Duodenal mucosa (tissue), 2 donors: ENCODE measurements around the gene MAN1C1.

Source experiments
- H3K27ac ChIP-seq: one replicate; pipeline ENCODE4 v1.7.0; 2013; ENCODE audit warnings: low read depth, low read length
- H3K27me3 ChIP-seq, 2 donors: one replicate each; pipeline ENCODE4 v1.7.0; 2013; ENCODE audit warnings: low read length in 2 of 2, control low read depth in 1 of 2; ENCODE audit not compliant: insufficient read depth in 2 of 2, control insufficient read depth in 1 of 2
- H3K36me3 ChIP-seq, 2 donors: one replicate each; pipeline ENCODE4 v1.7.0; 2013; ENCODE audit warnings: low read length in 2 of 2, control low read depth in 1 of 2; ENCODE audit not compliant: insufficient read depth in 2 of 2, control insufficient read depth in 1 of 2
- H3K4me1 ChIP-seq, 2 donors: one replicate each; pipeline ENCODE4 v1.7.0; 2013; ENCODE audit warnings: low read length in 2 of 2, control low read depth in 1 of 2; ENCODE audit not compliant: insufficient read depth in 2 of 2, control insufficient read depth in 1 of 2
- H3K4me3 ChIP-seq, 2 donors: one replicate each; pipeline ENCODE4 v1.7.0; 2013; ENCODE audit warnings: low read length in 2 of 2, low read depth in 1 of 2
- H3K9ac ChIP-seq, 2 donors: one replicate each; pipeline ENCODE4 v1.7.0; 2013; ENCODE audit warnings: low read length in 2 of 2, low read depth in 1 of 2
- H3K9me3 ChIP-seq, 2 donors: one replicate each; pipeline ENCODE4 v1.7.0; 2013; ENCODE audit warnings: low read length in 2 of 2, control low read depth in 1 of 2; ENCODE audit not compliant: control insufficient read depth in 1 of 2

The MAN1C1 gene

GRCh38 chr1:25814549-25815087 is 198.0 kb downstream of the MAN1C1 start:
- peaks cover 20 to 34% of the 10 kb centered on the region in 2 donors for H3K4me1 ChIP-seq
- no peaks in the 10 kb centered on the region for H3K27me3 ChIP-seq
- H3K9ac ChIP-seq = no peak overlapping the region
- no peaks in the 10 kb centered on the region for H3K9me3 ChIP-seq
- H3K36me3 ChIP-seq = peaks cover under 1 to 21% of the 10 kb centered on the region in 2 donors
- H3K4me3 ChIP-seq = no peak overlapping the region
- H3K27ac ChIP-seq = no peak overlapping the region

DNA sequence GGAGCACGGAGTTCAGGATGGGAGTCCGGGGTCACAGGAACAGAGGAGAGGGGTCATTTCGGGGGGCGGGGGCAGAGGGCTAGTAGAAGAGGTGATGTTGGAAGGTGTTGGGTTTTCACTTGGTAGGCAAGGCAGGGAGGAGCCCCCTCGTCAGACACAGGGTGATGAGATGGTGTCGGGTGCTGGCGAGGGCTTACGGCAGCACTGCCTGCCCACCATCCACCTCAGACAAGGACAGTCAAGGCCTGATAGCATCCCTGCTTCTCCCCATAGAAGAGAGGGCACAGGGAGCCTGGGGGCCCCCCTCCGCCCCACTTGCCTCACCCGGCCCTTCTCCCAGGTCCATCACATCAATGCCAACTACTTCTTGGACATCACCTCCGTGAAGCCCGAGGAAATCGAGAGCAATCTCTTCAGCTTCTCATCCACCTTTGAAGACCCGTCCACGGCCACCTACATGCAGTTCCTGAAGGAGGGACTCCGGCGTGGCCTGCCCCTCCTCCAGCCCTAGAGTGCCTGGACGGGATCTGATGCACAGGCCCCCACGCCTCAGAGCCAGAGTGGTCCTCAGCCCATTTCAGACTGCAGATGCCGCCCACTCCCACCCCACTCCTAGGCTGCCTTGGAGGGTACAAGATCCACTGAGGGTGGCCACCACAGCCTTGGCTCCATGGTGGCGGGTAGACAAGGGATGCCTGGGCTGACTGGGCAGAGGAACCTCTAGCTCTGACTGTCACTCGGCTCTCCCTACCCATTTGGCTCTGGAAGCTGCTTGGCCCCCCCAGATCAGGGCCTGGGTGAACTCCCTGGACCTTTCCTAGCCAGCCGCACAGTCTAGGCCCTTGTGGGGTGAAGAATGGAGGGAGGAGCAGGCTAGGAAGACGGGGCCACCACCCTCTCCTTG is 198.9 kb downstream of the MAN1C1 start:
- no peak overlapping the region for H3K27ac ChIP-seq
- no peak overlapping the region for H3K9ac ChIP-seq
- H3K27me3 ChIP-seq = no peaks in the 10 kb centered on the region
- H3K36me3 ChIP-seq = peaks cover 0 to 21% of the 10 kb centered on the region in 2 donors
- H3K4me1 ChIP-seq = peaks cover 20 to 29% of the 10 kb centered on the region in 2 donors
- no peaks in the 10 kb centered on the region for H3K9me3 ChIP-seq
- no peak overlapping the region for H3K4me3 ChIP-seq

DNA sequence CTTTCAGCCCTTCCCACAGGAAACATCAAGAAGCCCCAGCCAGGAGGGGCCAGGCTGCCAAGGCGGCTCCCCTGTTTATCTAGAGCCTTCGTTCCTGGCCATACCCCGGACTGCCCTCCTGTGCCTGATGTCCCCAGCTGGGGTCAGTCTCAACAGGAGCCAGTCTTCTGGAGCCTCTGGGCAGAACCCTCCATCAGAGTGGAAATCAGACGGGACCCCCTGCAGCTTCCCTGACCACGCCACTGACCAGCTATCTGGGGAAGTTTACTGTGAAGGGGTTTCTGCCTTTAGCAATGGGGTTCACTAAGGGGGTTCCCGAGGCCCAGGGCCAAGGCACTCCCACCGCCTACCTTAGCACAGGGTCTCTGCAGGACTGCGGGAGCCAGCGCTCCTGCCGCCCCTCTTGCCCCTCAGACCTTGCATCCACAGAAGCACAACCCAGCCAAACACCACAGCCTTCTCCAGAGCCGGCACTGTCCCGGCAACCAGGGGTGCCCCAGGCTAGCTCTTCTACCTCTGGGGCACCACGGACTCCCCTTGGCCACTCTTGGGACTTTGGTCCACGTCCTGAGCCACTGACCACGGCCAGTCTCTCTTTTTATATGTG is 199.6 kb downstream of the MAN1C1 start:
- Histone ChIP-seq H3K9ac (no peak overlapping the region), H3K9me3 (no peaks in the 10 kb centered on the region), H3K27ac (no peak overlapping the region), H3K36me3 (peaks cover 0 to 20% of the 10 kb centered on the region in 2 donors), H3K4me3 (no peak overlapping the region), H3K4me1 (peaks cover 25 to 29% of the 10 kb centered on the region in 2 donors), H3K27me3 (no peaks in the 10 kb centered on the region)

DNA sequence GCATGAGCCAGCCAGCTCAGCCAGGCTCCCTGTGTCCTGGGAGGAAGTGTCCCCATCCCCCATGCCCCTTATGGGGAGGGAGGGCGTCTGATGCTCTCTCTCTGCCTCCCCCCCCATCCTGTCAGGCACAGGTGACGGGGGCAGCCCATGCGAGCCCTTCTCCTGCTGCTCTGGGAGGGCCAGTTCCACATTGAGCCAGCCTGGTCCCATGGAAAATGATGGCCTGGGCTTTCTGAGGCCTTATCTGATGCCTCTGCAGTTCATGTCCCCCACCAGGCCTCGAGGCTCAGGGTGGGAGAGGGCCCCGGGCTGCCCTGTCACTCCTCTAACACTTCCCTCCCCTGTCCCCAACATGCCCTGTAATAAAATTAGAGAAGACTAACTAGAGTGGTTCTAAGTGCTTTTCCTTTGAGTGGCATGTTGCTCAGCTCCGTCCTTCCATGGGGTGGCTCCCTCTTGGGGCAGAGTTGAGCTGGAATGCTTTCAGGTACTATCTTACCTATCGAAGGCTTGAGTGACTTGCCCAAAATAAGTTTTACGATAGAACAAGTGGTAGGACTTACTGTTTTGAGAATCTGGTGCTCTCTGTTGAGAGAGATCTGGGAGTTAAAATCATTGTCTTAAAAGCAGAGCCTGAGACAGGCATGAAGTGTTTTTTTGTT is 201.4 kb downstream of the MAN1C1 start:
- peaks cover 33 to 38% of the 10 kb centered on the region in 2 donors for H3K4me1 ChIP-seq
- H3K36me3 ChIP-seq = peaks cover 0 to 15% of the 10 kb centered on the region in 2 donors
- H3K9ac ChIP-seq = peak overlapping the region; percentile 2 to 76
- peak overlapping the region; percentile 60 for H3K27ac ChIP-seq
- H3K4me3 ChIP-seq = peak overlapping the region in 1 of 2 donors; percentile 93
- no peaks in the 10 kb centered on the region for H3K9me3 ChIP-seq
- no peaks in the 10 kb centered on the region for H3K27me3 ChIP-seq

DNA sequence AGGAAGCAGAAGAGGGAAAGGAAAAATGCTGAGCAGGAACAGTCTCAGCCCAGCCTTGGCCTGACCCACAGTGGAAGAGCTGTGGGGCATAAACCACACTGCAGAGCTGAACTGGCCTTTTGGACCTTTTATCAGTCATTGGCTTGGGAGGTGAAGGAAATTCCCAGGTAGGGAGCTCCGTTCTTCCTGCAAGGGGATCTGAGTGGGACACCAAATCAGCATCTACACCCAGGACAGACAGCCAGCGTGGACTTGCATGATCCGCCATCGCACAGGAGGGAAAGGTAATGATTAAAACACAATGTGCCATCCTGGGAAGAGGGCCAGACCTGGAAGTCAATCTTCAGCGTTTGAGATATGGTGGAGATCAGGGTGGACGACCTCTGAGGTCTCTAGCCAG is 202.0 kb downstream of the MAN1C1 start:
- Histone ChIP-seq H3K27ac (peak overlapping the region; percentile 88), H3K4me1 (peaks cover 33 to 38% of the 10 kb centered on the region in 2 donors), H3K36me3 (peaks cover 0 to 15% of the 10 kb centered on the region in 2 donors), H3K4me3 (peak overlapping the region; percentile 93 to 95), H3K9ac (peak overlapping the region; percentile 76 to 86), H3K9me3 (no peaks in the 10 kb centered on the region), H3K27me3 (no peaks in the 10 kb centered on the region)

DNA sequence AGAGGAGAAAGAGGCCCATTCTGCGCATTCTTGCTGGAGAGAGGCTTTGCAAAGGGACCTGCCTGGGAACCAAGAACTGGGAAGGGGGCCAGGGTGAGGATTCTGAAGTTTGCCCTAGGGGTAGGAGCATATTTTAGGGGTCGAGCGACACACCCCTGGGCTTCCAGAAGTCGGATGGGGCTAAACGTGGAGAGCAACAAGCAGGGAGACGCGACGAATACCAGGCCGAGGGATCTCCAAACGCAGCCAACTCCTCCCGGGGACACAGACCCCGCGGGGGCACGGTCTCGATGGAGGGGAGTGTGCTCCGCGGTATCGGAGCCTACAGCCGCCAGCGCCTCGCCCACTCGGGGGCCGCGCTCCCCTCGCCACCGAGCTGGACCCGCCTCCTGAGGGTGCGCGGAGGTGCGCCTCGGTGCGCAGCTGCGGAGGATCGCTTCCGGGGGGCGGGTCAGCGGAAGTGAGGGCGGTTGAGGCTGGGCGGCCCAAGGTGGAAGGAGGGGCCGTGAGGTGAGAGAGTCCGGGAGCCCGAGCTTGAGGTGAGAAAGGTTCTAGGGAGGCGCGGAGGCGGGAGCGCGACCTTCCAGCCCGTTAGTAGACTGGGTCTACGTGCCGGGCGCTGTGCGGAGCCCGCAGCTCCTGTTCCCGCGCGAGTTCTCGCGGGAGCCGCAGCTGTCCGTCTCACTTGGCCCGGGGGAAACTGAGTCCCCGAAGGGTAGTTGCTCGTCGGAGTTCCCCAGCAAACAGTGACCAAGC is 203.1 kb downstream of the MAN1C1 start, which contains the start of gene MTFR1L:
TSS of gene MTFR1L (plus strand) at position 464 of the 756 bp plus-strand sequence. CDS start 3,151 bp downstream, outside the sequence.
- H3K4me1 ChIP-seq = peaks cover 33 to 38% of the 10 kb centered on the region in 2 donors
- H3K36me3 ChIP-seq = peaks cover under 1 to 16% of the 10 kb centered on the region in 2 donors
- H3K4me3 ChIP-seq = peak within 1 kb of the TSS; percentile 93 to 95
- H3K9ac ChIP-seq = peak within 1 kb of the TSS; percentile 76 to 86
- no peaks in the 10 kb centered on the region for H3K9me3 ChIP-seq
- peak within 1 kb of the TSS; percentile 88 for H3K27ac ChIP-seq
- no peaks in the 10 kb centered on the region for H3K27me3 ChIP-seq

- peaks cover 33 to 38% of the 10 kb centered on the region in 2 donors for H3K4me1 ChIP-seq
These were observed 203.9 kb downstream of the MAN1C1 start for GRCh38 chr1:25820247-25821111.

DNA sequence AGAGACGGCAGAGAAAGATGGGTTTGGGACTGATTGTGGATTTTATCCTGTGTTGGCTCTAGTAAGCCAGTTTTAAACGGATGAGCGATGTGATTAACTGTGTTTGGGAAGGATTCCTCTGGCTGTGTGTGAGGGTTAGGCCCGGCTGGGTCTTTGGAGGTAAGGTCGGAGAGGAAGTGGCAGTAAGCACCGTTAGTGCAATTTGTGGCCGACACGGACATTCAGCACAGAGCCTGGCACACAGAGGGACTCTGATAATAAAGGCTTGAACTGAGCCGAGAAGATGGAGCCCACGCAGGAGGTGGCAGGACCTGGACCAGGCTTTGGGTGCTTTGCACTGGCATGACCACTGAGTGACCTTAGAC is 204.5 kb downstream of the MAN1C1 start:
- Histone ChIP-seq H3K4me3 (peak overlapping the region; percentile 93 to 95), H3K9me3 (no peaks in the 10 kb centered on the region), H3K27me3 (no peaks in the 10 kb centered on the region), H3K9ac (peak overlapping the region; percentile 76 to 86), H3K36me3 (peaks cover 4 to 20% of the 10 kb centered on the region in 2 donors), H3K4me1 (peaks cover 33 to 38% of the 10 kb centered on the region in 2 donors), H3K27ac (peak overlapping the region; percentile 88)

More at GRCh38 chr1:25820247-25821111, 203.9 kb downstream of the MAN1C1 start:
- Histone ChIP-seq H3K9ac (peak overlapping the region; percentile 76 to 86), H3K4me3 (peak overlapping the region; percentile 93 to 95), H3K36me3 (peaks cover 4 to 18% of the 10 kb centered on the region in 2 donors), H3K9me3 (no peaks in the 10 kb centered on the region), H3K27me3 (no peaks in the 10 kb centered on the region), H3K27ac (peak overlapping the region; percentile 88)
